ENCODE measurements around the gene ZNF74.

DNA sequence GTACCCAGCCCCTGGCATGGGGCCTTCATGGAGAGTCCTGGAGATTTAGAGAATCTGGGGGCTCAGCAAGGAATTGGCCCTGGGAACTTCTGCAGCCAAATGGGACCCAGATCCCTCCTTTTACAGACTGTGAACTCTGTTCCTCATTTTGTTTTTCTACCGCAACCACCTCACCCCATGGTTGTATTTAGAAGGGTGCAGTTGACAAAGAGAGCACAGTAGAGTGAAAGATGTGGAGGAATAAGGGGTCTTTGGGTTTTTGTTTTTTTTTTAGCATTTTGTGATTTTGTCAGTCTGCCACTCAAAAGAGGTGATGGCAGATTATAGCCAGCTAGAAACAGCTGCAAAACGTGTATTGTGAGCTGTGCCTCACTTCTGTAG, 1.9 kb downstream of the ZNF74 start:
- no peak for TF ChIP-seq CTCF (IDR thresholded peaks at IDR 0.05)
- TF ChIP-seq POLR2A (IDR thresholded peaks at IDR 0.05), result no peak
